Measurements from ENCODE around the gene LUZP1.

DNA sequence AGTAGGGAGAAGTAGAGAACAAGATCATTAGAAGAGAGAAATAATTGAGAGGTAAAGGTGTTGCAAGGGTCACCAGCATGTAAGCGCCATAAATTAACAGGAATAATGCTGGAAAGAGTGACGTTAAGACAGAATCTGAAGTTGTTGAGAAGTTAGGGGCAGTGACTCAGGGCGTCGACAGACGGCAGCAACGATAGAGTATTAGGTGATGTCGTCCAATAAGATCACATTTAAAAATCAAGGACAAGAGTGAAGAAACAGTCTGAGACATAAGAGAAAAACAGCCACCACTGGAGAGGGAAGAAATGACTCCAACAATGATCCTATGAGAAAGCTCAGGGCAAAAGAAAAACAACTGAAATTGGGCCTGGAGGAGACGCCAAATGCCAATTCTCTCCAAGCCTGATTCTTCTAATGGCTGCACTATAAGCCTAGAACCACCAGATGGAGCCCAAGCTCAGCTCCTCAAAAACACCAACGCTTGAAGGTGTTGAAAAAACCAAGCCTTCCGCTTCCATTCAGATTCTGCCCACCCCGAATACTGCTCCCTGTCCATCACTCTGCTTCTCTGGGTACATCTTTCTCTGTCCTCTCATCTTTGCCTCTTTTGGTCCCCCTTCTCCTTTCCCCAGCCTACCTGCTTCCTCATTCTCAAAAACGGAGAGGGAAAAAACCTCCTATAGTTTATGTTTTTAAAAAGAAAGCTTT, 70.0 kb downstream of the LUZP1 start:
- TF ChIP-seq, protein P1, sequence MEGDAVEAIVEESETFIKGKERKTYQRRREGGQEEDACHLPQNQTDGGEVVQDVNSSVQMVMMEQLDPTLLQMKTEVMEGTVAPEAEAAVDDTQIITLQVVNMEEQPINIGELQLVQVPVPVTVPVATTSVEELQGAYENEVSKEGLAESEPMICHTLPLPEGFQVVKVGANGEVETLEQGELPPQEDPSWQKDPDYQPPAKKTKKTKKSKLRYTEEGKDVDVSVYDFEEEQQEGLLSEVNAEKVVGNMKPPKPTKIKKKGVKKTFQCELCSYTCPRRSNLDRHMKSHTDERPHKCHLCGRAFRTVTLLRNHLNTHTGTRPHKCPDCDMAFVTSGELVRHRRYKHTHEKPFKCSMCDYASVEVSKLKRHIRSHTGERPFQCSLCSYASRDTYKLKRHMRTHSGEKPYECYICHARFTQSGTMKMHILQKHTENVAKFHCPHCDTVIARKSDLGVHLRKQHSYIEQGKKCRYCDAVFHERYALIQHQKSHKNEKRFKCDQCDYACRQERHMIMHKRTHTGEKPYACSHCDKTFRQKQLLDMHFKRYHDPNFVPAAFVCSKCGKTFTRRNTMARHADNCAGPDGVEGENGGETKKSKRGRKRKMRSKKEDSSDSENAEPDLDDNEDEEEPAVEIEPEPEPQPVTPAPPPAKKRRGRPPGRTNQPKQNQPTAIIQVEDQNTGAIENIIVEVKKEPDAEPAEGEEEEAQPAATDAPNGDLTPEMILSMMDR (IDR thresholded peaks at IDR 0.05): peak; percentile 94 to 98 (median 96)
- TF ChIP-seq POLR2AphosphoS5 (IDR thresholded peaks at IDR 0.05) (no peak), POLR2A (IDR thresholded peaks at IDR 0.05) (no peak), EP300 (IDR thresholded peaks at IDR 0.05) (no peak)

Data from gastroesophageal sphincter (tissue), 3 donors.